Left lung (tissue), 10 donors: ENCODE results near the gene PBX1. TPM values are rescaled to one million over a fixed set of nuclear protein-coding genes. Genes with fewer than 3 reads are reported as not detected.

Source experiments
- ATAC-seq: fragments of 200-7000 bp; cut with Tn5 transposase; one replicate; pipeline ENCODE4 v1.9.1; 2020; ENCODE audit warnings: moderate library complexity
- DNase-seq, 4 donors: peaks; one replicate each; pipeline ENCODE4 v3.0.0-alpha.2; 2013 to 2020
- H3K27ac ChIP-seq, 2 donors: fragments of 200-600 bp; sonication (generic) in 1 of 2; one replicate each; pipeline versions ENCODE4 v1.5.0 to v1.8.0; 2020 to 2021
- H3K27me3 ChIP-seq, 2 donors: fragments of 200-600 bp; sonication (generic) in 1 of 2; one replicate each; pipeline versions ENCODE4 v1.5.0 to v1.8.0; 2020 to 2021
- H3K36me3 ChIP-seq, 2 donors: fragments of 200-600 bp; sonication (generic) in 1 of 2; one replicate each; pipeline versions ENCODE4 v1.5.0 to v1.8.0; 2020 to 2021
- H3K4me1 ChIP-seq, 2 donors: fragments of 200-600 bp; one replicate each; pipeline ENCODE4 v1.8.0; 2021
- H3K4me3 ChIP-seq, 2 donors: fragments of 200-600 bp; sonication (generic) in 1 of 2; one replicate each; pipeline versions ENCODE4 v1.5.0 to v1.8.0; 2020 to 2021; ENCODE audit warnings: mild to moderate bottlenecking in 1 of 2
- H3K9me3 ChIP-seq, 2 donors: fragments of 200-600 bp; sonication (generic) in 1 of 2; one replicate each; pipeline versions ENCODE4 v1.5.0 to v1.8.0; 2020 to 2021
- intact Hi-C, 2 donors: fragments of 100-400 bp; cut with DNase I; formaldehyde crosslinking; loops; one replicate each; pipeline versions ENCODE4 v1.11.2 to v1.14.2; 2022
- polyA plus RNA-seq, 6 donors: library from polyadenylated mRNA; unstranded; fragments of 120-200 nt; gene quantifications; one replicate each; pipeline ENCODE4 v1.2.1, GENCODE V29; 2013; ENCODE audit not compliant: insufficient read length in 6 of 6
- total RNA-seq, 2 donors: library from RNA; stranded (reverse); fragmentation: NEBNext Ultra II Directional; extraction: Animal tissue kit (Norgen Biotek cat#: 25700); gene quantifications; one replicate each; pipeline ENCODE4 v1.2.1, GENCODE V29; 2021
- TF ChIP-seq, protein P1 (sequence below), 2 donors: fragments of 200-600 bp; sonication (generic) in 1 of 2; IDR thresholded peaks; one replicate each; pipeline versions ENCODE4 v1.5.0 to v1.8.0; 2021; ENCODE audit warnings: antibody characterized with exemption in 2 of 2
- donor health status: DM: no; HTN: yes; CAD: no.
- donor health status: DM: no; HTN: no; CAD: no.

Gene PBX1
- total and polyA plus RNA-seq, 8 donors: 44.5 to 133 (median 127) TPM

DNA sequence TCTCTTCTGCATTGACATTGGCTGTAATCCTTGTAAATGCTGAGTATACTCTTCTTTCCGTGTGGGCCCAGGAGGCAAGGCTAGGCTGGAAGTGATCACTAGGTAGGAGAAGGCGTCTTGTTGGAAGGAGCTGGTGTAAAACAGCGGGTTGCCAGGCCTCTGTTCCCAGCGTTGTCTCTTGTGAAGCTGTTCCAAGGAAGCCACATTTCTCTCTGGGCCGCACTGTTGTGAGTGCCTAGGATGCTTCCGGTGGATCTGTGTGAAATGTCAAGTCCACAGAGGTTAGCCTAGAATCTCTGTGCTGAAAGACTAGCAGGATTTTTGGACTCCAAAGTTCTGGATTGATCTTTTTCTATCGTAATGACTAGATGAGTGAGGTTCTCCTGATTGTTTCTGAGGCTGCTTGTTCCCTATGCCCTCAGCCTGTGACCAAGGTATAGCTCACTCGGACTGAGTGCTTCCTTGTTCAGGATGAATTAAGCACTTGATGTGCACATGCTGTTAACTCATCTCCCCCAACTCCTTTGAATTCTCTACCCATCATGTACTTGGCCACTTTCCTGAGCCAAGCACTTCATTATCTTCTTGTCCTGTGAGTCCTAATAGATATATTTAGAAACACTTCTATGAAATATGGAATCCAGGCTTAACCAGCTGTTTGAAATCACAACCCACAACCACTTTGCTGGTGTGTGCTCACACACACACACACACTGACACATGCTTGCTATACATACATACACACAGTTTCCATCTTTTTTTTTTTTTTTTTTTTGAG lies 63.3 kb downstream of the PBX1 start:
- no peaks in the 10 kb centered on the region for H3K9me3 ChIP-seq
- intact Hi-C loops: no loop called here
- TF ChIP-seq, protein P1, sequence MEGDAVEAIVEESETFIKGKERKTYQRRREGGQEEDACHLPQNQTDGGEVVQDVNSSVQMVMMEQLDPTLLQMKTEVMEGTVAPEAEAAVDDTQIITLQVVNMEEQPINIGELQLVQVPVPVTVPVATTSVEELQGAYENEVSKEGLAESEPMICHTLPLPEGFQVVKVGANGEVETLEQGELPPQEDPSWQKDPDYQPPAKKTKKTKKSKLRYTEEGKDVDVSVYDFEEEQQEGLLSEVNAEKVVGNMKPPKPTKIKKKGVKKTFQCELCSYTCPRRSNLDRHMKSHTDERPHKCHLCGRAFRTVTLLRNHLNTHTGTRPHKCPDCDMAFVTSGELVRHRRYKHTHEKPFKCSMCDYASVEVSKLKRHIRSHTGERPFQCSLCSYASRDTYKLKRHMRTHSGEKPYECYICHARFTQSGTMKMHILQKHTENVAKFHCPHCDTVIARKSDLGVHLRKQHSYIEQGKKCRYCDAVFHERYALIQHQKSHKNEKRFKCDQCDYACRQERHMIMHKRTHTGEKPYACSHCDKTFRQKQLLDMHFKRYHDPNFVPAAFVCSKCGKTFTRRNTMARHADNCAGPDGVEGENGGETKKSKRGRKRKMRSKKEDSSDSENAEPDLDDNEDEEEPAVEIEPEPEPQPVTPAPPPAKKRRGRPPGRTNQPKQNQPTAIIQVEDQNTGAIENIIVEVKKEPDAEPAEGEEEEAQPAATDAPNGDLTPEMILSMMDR (IDR thresholded peaks at IDR 0.05): no peak
- no peak overlapping the region for H3K4me3 ChIP-seq
- peaks cover 14 to 21% of the 10 kb centered on the region in 2 donors for H3K4me1 ChIP-seq
- no peaks in the 10 kb centered on the region for H3K36me3 ChIP-seq
- DNase-seq: peak in 2 of 4 donors; percentile 72 to 81
- ATAC-seq: no peak
- H3K27ac ChIP-seq: peak overlapping the region in 1 of 2 donors; percentile 21
- H3K27me3 ChIP-seq: no peaks in the 10 kb centered on the region

DNA sequence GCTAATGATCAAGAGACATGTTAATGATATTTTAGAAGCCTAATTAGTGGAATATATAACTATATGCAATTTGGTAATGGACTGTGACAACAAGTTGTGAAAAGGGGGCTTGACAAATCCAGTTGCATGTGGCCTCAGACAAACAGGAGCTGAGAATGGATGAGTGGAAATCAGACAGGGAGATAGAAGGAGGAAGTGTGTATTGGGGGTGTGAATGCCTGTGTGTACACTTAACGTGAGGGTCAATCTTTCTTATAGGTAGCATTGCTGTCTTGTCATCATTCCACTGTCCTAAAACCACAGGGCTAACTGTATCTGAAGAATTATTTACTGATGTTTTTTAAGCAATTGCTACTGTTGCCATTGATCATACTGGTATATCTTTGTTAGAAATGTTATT lies 64.8 kb downstream of the PBX1 start:
- H3K27me3 ChIP-seq: no peaks in the 10 kb centered on the region
- intact Hi-C loops: no loop called here
- H3K4me3 ChIP-seq: no peak overlapping the region
- H3K27ac ChIP-seq: no peak overlapping the region
- H3K4me1 ChIP-seq: peaks cover 8 to 15% of the 10 kb centered on the region in 2 donors
- H3K36me3 ChIP-seq: no peaks in the 10 kb centered on the region
- DNase-seq (no peak), ATAC-seq (no peak)
- TF ChIP-seq, protein P1 (IDR thresholded peaks at IDR 0.05): no peak
- no peaks in the 10 kb centered on the region for H3K9me3 ChIP-seq

DNA sequence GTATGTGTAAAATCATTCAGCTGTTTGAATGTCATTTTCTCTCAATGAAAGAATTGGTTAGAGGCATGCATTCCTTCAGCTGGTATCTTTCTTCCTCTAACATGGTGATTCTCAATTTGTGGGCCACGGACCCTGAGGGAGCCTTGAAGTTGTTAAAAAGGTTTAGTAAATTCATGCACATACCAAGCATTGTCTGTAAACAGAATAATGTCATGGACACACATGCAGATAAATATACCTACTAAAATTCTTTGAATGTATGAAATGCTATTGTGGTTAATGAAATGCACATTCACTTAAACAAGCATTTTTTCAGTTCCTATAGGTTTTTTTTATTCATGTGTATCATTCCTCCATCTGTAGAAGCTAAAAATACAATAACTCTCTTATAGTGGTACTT lies 65.4 kb downstream of the PBX1 start:
- intact Hi-C loops: no loop called here
- DNase-seq (no peak), ATAC-seq (no peak)
- peaks cover 2 to 11% of the 10 kb centered on the region in 2 donors for H3K4me1 ChIP-seq
- H3K27ac ChIP-seq: no peak overlapping the region
- H3K36me3 ChIP-seq: no peaks in the 10 kb centered on the region
- H3K27me3 ChIP-seq: no peaks in the 10 kb centered on the region
- no peak overlapping the region for H3K4me3 ChIP-seq
- TF ChIP-seq, protein P1 (IDR thresholded peaks at IDR 0.05): no peak
- no peaks in the 10 kb centered on the region for H3K9me3 ChIP-seq

DNA sequence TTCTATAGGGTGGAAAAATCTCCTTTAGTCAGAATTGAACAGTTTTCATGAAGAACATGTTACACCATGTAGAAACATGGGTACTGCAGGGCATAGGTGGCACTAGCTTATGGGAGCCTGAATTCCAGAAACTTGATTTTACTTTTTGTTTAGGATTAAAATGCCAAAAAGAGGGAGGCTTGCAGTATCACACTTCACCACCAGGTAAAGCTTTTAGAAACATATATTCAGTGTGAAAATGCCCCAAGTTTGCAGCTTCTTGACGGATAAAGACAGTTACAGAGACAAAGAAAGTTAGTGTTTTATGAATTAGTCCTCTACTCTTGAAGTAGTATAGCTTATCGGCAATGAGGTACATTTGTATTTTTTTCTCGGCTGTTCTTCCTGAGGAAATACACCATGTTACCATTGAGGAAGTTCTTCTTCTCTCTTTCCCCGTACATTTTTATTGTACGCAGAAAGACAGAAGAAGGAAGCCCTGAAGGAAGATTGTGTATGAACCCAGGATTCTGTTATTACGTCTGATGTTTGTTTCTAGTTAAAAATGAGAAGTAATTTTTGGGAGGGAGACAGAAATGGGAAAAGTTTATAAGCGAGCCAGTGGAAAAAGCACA lies 66.1 kb downstream of the PBX1 start:
- Histone ChIP-seq H3K27me3 (no peaks in the 10 kb centered on the region), H3K9me3 (no peaks in the 10 kb centered on the region), H3K4me3 (no peak overlapping the region), H3K4me1 (peaks cover 0 to 6% of the 10 kb centered on the region in 2 donors), H3K36me3 (no peaks in the 10 kb centered on the region), H3K27ac (no peak overlapping the region)
- intact Hi-C loops: no loop called here
- DNase-seq (no peak), ATAC-seq (no peak)
- TF ChIP-seq, protein P1 (IDR thresholded peaks at IDR 0.05): no peak

DNA sequence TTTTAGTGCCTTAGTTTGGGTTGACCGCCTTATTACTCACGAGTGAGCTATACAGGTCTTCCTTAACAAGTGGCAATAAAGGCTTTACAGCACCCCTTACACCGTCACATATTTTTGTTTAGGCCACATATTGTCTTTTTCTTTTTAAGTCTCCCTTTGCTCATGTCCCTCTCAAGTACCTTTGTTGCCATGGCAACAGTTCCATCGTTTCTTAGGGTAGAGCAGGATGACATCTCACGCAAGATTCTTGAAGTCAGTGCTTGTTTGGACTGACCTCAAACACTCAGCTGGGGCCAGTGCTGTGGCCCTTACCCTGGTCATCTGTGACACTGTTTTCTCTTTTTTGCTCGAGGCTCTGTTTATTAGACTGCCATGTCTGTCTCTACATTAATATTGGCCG lies 69.8 kb downstream of the PBX1 start:
- intact Hi-C loops: no loop called here
- no peak overlapping the region for H3K4me3 ChIP-seq
- ATAC-seq (no peak), DNase-seq (no peak)
- H3K27me3 ChIP-seq: no peaks in the 10 kb centered on the region
- H3K4me1 ChIP-seq: peaks cover 0 to 6% of the 10 kb centered on the region in 2 donors
- H3K27ac ChIP-seq: no peak overlapping the region
- H3K36me3 ChIP-seq: no peaks in the 10 kb centered on the region
- TF ChIP-seq, protein P1 (IDR thresholded peaks at IDR 0.05): no peak
- no peaks in the 10 kb centered on the region for H3K9me3 ChIP-seq
